ENCODE results near the gene MEPCE.
A peak's percentile ranks its signal among the peaks of the same experiment; 100 is the strongest.
"Not testable (repeated sequence)": the region's sequence is repeated elsewhere in the genome, so short reads cannot be mapped to it uniquely, and the experiment has no call there.

The MEPCE gene

GRCh38 chr7:100434297-100435144, 4.9 kb downstream of the MEPCE start:
- DNase-seq (ENCODE audit: low read depth in 2 of 2), result no peak

- peak in 1 of 2 donors; percentile 16 for DNase-seq (ENCODE audit: low read depth in 2 of 2)
Observed at GRCh38 chr7:100435401-100436304, 6.0 kb downstream of the MEPCE start.

GRCh38 chr7:100437150-100438100, 7.8 kb downstream of the MEPCE start:
- DNase-seq (ENCODE audit: low read depth in 2 of 2), result no peak

GRCh38 chr7:100438172-100438571, 8.5 kb downstream of the MEPCE start:
- DNase-seq (ENCODE audit: low read depth in 2 of 2), result no peak

- not testable (repeated sequence) for DNase-seq (ENCODE audit: low read depth in 2 of 2)
Observed at GRCh38 chr7:100438731-100439130, 9.1 kb downstream of the MEPCE start.

GRCh38 chr7:100439244-100439643, 9.6 kb downstream of the MEPCE start:
- not testable (repeated sequence) for DNase-seq (ENCODE audit: low read depth in 2 of 2)

GRCh38 chr7:100441641-100442535, 12.3 kb downstream of the MEPCE start:
- no peak for DNase-seq (ENCODE audit: low read depth in 2 of 2)

- no peak for DNase-seq (ENCODE audit: low read depth in 2 of 2)
Observed at GRCh38 chr7:100443096-100443840, 13.6 kb downstream of the MEPCE start.

GRCh38 chr7:100444311-100445278, 15.0 kb downstream of the MEPCE start:
- DNase-seq (ENCODE audit: low read depth in 2 of 2), result no peak

GRCh38 chr7:100446040-100446439, 16.4 kb downstream of the MEPCE start:
- no peak for DNase-seq (ENCODE audit: low read depth in 2 of 2)

- not testable (repeated sequence) for DNase-seq (ENCODE audit: low read depth in 2 of 2)
Observed at GRCh38 chr7:100447363-100447762, 17.7 kb downstream of the MEPCE start.

- no peak for DNase-seq (ENCODE audit: low read depth in 2 of 2)
Observed at GRCh38 chr7:100449190-100449795, 19.7 kb downstream of the MEPCE start.

- no peak for DNase-seq (ENCODE audit: low read depth in 2 of 2)
Observed at GRCh38 chr7:100452513-100452912, 22.9 kb downstream of the MEPCE start.

- DNase-seq (ENCODE audit: low read depth in 2 of 2), result not testable (repeated sequence)
Observed at GRCh38 chr7:100453854-100454253, 24.2 kb downstream of the MEPCE start.

GRCh38 chr7:100455206-100455605, 25.6 kb downstream of the MEPCE start:
- DNase-seq (ENCODE audit: low read depth in 2 of 2), result no peak

- DNase-seq (ENCODE audit: low read depth in 2 of 2), result no peak
Observed at GRCh38 chr7:100456562-100456961, 26.9 kb downstream of the MEPCE start.

- no peak for DNase-seq (ENCODE audit: low read depth in 2 of 2)
Observed at GRCh38 chr7:100457033-100457432, 27.4 kb downstream of the MEPCE start.

GRCh38 chr7:100464210-100464660, 34.6 kb downstream of the MEPCE start, which contains the start of gene SPACDR:
SPACDR (minus strand) TSS chr7:100464260; CDS start chr7:100464025, 235 bp downstream.
- no peak for DNase-seq (ENCODE audit: low read depth in 2 of 2)
